Nephron progenitor cell (in vitro differentiated cells): ENCODE data around the gene PLXNA2.
A peak's percentile ranks its signal among the peaks of the same experiment; 100 is the strongest.

Experiments used
- DNase-seq: peaks from one replicate; pipeline ENCODE4 v3.0.0; 2021
- H3K27ac Mint-ChIP-seq: 2 replicates; pipeline ENCODE4 v1.8.0; 2021; ENCODE audit warnings: mild to moderate bottlenecking, moderate library complexity, mixed read lengths
- H3K27me3 Mint-ChIP-seq: 2 replicates; pipeline ENCODE4 v1.8.0; 2021; ENCODE audit warnings: mild to moderate bottlenecking, low read depth, mixed read lengths; ENCODE audit not compliant: poor library complexity
- H3K36me3 Mint-ChIP-seq: 2 replicates; pipeline ENCODE4 v1.8.0; 2021; ENCODE audit warnings: low read depth, mixed read lengths
- H3K4me1 Mint-ChIP-seq: 2 replicates; pipeline ENCODE4 v1.8.0; 2021; ENCODE audit warnings: mixed read lengths
- H3K4me3 Mint-ChIP-seq: 2 replicates; pipeline ENCODE4 v1.8.0; 2021; ENCODE audit warnings: mild to moderate bottlenecking, moderate library complexity, mixed read lengths
- H3K9me3 Mint-ChIP-seq: 2 replicates; pipeline ENCODE4 v1.8.0; 2021; ENCODE audit warnings: mild to moderate bottlenecking, moderate library complexity, mixed read lengths
- CTCF ChIP-seq: fragments of 200-600 bp; sonication (generic); IDR thresholded peaks from 2 replicates; pipeline ENCODE4 v1.5.0; 2021; ENCODE audit warnings: antibody characterized with exemption

PLXNA2 gene

GRCh38 chr1:208002672-208003071 lies 241.5 kb downstream of the PLXNA2 start:
- peaks cover 10% of the 10 kb centered on the region for H3K4me1 Mint-ChIP-seq
- DNase-seq, result no peak
- H3K9me3 Mint-ChIP-seq, result peaks cover 19% of the 10 kb centered on the region
- H3K36me3 Mint-ChIP-seq, result no peaks in the 10 kb centered on the region
- TF ChIP-seq CTCF, result no peak
- peaks cover 31% of the 10 kb centered on the region for H3K27me3 Mint-ChIP-seq
- H3K4me3 Mint-ChIP-seq, result no peak overlapping the region
- peak overlapping the region; percentile 33 for H3K27ac Mint-ChIP-seq

GRCh38 chr1:208002078-208002477 lies 242.1 kb downstream of the PLXNA2 start:
- H3K27me3 Mint-ChIP-seq, result peaks cover 33% of the 10 kb centered on the region
- no peak for TF ChIP-seq CTCF
- peaks cover 10% of the 10 kb centered on the region for H3K4me1 Mint-ChIP-seq
- no peaks in the 10 kb centered on the region for H3K36me3 Mint-ChIP-seq
- H3K4me3 Mint-ChIP-seq, result no peak overlapping the region
- no peak overlapping the region for H3K27ac Mint-ChIP-seq
- DNase-seq, result no peak
- H3K9me3 Mint-ChIP-seq, result peaks cover 19% of the 10 kb centered on the region

- Mint-ChIP-seq H3K27me3 (peaks cover 45% of the 10 kb centered on the region), H3K4me1 (peaks cover 10% of the 10 kb centered on the region), H3K36me3 (no peaks in the 10 kb centered on the region), H3K27ac (no peak overlapping the region), H3K4me3 (no peak overlapping the region), H3K9me3 (peaks cover 12% of the 10 kb centered on the region)
- no peak for TF ChIP-seq CTCF
- no peak for DNase-seq
Measured at GRCh38 chr1:208000504-208000903, 243.7 kb downstream of the PLXNA2 start.

GRCh38 chr1:207999972-208000371 lies 244.2 kb downstream of the PLXNA2 start:
- Mint-ChIP-seq H3K4me1 (peaks cover 10% of the 10 kb centered on the region), H3K36me3 (no peaks in the 10 kb centered on the region), H3K4me3 (no peak overlapping the region), H3K9me3 (peaks cover 12% of the 10 kb centered on the region), H3K27ac (no peak overlapping the region), H3K27me3 (peaks cover 45% of the 10 kb centered on the region)
- TF ChIP-seq CTCF, result no peak
- DNase-seq, result no peak

- H3K27me3 Mint-ChIP-seq, result peaks cover 47% of the 10 kb centered on the region
- no peak for DNase-seq
- no peak for TF ChIP-seq CTCF
- peaks cover 12% of the 10 kb centered on the region for H3K9me3 Mint-ChIP-seq
- no peak overlapping the region for H3K4me3 Mint-ChIP-seq
- peaks cover 10% of the 10 kb centered on the region for H3K4me1 Mint-ChIP-seq
- H3K36me3 Mint-ChIP-seq, result no peaks in the 10 kb centered on the region
- no peak overlapping the region for H3K27ac Mint-ChIP-seq
Measured at GRCh38 chr1:207999274-207999915, 244.8 kb downstream of the PLXNA2 start.

- Mint-ChIP-seq H3K9me3 (peaks cover 17% of the 10 kb centered on the region), H3K36me3 (no peaks in the 10 kb centered on the region), H3K27me3 (peaks cover 46% of the 10 kb centered on the region), H3K4me3 (no peak overlapping the region), H3K4me1 (peaks cover 10% of the 10 kb centered on the region), H3K27ac (no peak overlapping the region)
- no peak for TF ChIP-seq CTCF
- DNase-seq, result no peak
Measured at GRCh38 chr1:207998691-207999090, 245.5 kb downstream of the PLXNA2 start.
